Measurements from ENCODE around the gene GNG14.

Gene GNG14

DNA sequence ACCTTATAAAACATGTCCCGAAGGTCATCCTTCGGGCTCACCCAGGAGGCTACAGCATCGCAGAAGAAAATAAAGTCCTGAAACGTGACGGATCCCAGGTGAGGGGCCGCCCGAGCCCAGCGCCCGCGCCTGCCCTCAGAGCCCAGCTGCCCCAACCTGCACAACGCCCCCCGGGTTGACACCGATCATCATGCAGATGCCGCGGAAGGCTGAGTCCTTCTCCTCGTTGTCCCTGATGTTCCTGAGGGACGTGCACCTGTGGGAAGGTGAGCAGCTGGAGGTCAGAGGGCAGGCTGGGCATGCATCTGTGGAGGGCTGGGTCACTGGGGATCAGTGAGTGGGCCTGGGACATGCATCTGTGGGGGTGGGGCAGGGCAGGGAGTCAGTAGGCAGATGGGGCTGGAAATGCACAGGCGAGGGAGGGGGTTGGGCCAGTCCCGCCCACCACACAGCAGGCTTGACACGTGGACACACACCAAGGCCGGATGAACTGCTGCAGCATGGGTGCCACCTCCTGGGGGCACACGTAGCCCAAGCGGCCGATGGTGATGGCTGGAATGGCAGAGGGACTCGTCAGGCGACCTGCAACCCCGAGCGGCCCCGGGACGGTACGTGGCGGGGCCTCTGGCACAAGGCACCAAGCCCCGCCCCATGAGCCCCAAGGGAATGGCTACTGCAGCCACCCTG lies 13.9 kb downstream of the GNG14 start:
- H3K79me2 ChIP-seq (ENCODE audit: insufficient read depth, low read length), result no peaks in the 10 kb centered on the region
- no peak overlapping the region for H3K4me3 ChIP-seq (ENCODE audit: low read depth, low read length, poor library complexity, severe bottlenecking)
- H3K36me3 ChIP-seq (ENCODE audit: insufficient read depth, low read length), result peaks cover 83% of the 10 kb centered on the region
- H2AFZ ChIP-seq (ENCODE audit: low read length), result no peak overlapping the region
- no peak overlapping the region for H3K27ac ChIP-seq (ENCODE audit: low read depth, low read length, poor library complexity, severe bottlenecking)
- no peak overlapping the region for H3K9ac ChIP-seq (ENCODE audit: low read length)
- H3K27me3 ChIP-seq (ENCODE audit: insufficient read depth, low read length), result no peaks in the 10 kb centered on the region
- no peaks in the 10 kb centered on the region for H3K9me2 ChIP-seq (ENCODE audit: low read depth, low read length)
- no peaks in the 10 kb centered on the region for H3K9me3 ChIP-seq (ENCODE audit: low read length)
- no peaks in the 10 kb centered on the region for H4K20me1 ChIP-seq (ENCODE audit: insufficient read depth, low read length)
- TF ChIP-seq EZH2 (IDR thresholded peaks at IDR 0.05; ENCODE audit: borderline replicate concordance, low read length), result no peak
- TF ChIP-seq, protein P1, sequence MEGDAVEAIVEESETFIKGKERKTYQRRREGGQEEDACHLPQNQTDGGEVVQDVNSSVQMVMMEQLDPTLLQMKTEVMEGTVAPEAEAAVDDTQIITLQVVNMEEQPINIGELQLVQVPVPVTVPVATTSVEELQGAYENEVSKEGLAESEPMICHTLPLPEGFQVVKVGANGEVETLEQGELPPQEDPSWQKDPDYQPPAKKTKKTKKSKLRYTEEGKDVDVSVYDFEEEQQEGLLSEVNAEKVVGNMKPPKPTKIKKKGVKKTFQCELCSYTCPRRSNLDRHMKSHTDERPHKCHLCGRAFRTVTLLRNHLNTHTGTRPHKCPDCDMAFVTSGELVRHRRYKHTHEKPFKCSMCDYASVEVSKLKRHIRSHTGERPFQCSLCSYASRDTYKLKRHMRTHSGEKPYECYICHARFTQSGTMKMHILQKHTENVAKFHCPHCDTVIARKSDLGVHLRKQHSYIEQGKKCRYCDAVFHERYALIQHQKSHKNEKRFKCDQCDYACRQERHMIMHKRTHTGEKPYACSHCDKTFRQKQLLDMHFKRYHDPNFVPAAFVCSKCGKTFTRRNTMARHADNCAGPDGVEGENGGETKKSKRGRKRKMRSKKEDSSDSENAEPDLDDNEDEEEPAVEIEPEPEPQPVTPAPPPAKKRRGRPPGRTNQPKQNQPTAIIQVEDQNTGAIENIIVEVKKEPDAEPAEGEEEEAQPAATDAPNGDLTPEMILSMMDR (IDR thresholded peaks at IDR 0.05; ENCODE audit: low read length), result no peak
- peaks cover 6% of the 10 kb centered on the region; the same call in 1 of the 2 replicates for H3F3A ChIP-seq (ENCODE audit: insufficient read depth, low read length)
- H3K4me1 ChIP-seq (ENCODE audit: insufficient read depth, low read length, severe bottlenecking), result peaks cover 9% of the 10 kb centered on the region
- H3K4me2 ChIP-seq (ENCODE audit: low read length), result no peak overlapping the region

DNA sequence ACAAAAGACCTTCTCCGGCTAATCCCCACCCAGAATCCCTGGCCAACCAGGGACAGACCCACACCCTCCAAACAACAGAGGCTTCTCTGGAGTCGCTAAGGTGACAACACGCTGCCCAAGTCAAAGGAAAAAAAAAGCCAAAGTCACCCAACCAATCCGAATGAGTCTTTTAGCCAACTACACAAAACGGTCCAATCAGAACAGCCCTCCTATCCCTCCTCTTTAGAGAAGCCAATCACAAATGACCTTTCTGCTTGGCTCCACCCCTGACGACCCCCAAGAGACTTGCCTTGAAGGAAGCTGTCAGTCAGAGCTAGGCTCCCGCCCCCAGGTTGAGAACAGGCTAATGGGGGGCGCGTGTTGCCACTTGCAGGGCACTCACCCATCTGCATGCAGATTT lies 15.2 kb downstream of the GNG14 start:
- H3K36me3 ChIP-seq (ENCODE audit: insufficient read depth, low read length), result peaks cover 88% of the 10 kb centered on the region
- H3K4me1 ChIP-seq (ENCODE audit: insufficient read depth, low read length, severe bottlenecking), result no peaks in the 10 kb centered on the region
- H3K27me3 ChIP-seq (ENCODE audit: insufficient read depth, low read length), result no peaks in the 10 kb centered on the region
- H3K4me3 ChIP-seq (ENCODE audit: low read depth, low read length, poor library complexity, severe bottlenecking), result no peak overlapping the region
- no peaks in the 10 kb centered on the region for H4K20me1 ChIP-seq (ENCODE audit: insufficient read depth, low read length)
- no peak overlapping the region for H3K9ac ChIP-seq (ENCODE audit: low read length)
- no peaks in the 10 kb centered on the region for H3F3A ChIP-seq (ENCODE audit: insufficient read depth, low read length)
- no peak overlapping the region for H2AFZ ChIP-seq (ENCODE audit: low read length)
- H3K27ac ChIP-seq (ENCODE audit: low read depth, low read length, poor library complexity, severe bottlenecking), result no peak overlapping the region
- H3K4me2 ChIP-seq (ENCODE audit: low read length), result no peak overlapping the region
- H3K79me2 ChIP-seq (ENCODE audit: insufficient read depth, low read length), result no peaks in the 10 kb centered on the region
- H3K9me3 ChIP-seq (ENCODE audit: low read length), result no peaks in the 10 kb centered on the region
- TF ChIP-seq, protein P1 (IDR thresholded peaks at IDR 0.05; ENCODE audit: low read length), result no peak
- no peak for TF ChIP-seq EZH2 (IDR thresholded peaks at IDR 0.05; ENCODE audit: borderline replicate concordance, low read length)
- H3K9me2 ChIP-seq (ENCODE audit: low read depth, low read length), result no peaks in the 10 kb centered on the region

DNA sequence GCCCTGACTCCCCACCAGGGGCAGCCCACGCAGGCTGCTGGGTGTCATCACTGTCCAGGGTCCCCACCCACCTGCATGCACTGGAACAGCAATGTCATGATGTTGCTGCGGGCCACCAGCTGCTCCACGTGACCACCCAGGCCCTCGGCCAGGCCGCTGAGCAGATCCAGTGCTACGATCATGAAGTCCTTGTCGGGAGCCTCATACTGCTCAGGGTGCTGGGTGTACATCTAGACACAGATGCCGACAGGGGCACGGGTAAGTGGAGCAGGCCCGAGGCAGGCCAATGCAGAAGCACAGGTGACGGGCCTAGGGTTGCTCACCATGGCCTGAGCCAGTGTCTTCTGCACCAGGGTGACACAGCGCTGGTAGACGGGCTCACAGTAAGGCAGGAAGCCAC lies 17.4 kb downstream of the GNG14 start:
- no peak overlapping the region for H3K9ac ChIP-seq (ENCODE audit: low read length)
- H3K4me3 ChIP-seq (ENCODE audit: low read depth, low read length, poor library complexity, severe bottlenecking), result no peak overlapping the region
- H3K9me3 ChIP-seq (ENCODE audit: low read length), result no peaks in the 10 kb centered on the region
- TF ChIP-seq, protein P1 (IDR thresholded peaks at IDR 0.05; ENCODE audit: low read length), result no peak
- no peak for TF ChIP-seq EZH2 (IDR thresholded peaks at IDR 0.05; ENCODE audit: borderline replicate concordance, low read length)
- H3F3A ChIP-seq (ENCODE audit: insufficient read depth, low read length), result no peaks in the 10 kb centered on the region
- peaks cover 93% of the 10 kb centered on the region for H3K36me3 ChIP-seq (ENCODE audit: insufficient read depth, low read length)
- H3K27me3 ChIP-seq (ENCODE audit: insufficient read depth, low read length), result no peaks in the 10 kb centered on the region
- no peaks in the 10 kb centered on the region for H4K20me1 ChIP-seq (ENCODE audit: insufficient read depth, low read length)
- no peaks in the 10 kb centered on the region for H3K79me2 ChIP-seq (ENCODE audit: insufficient read depth, low read length)
- no peak overlapping the region for H2AFZ ChIP-seq (ENCODE audit: low read length)
- H3K27ac ChIP-seq (ENCODE audit: low read depth, low read length, poor library complexity, severe bottlenecking), result no peak overlapping the region
- no peaks in the 10 kb centered on the region for H3K9me2 ChIP-seq (ENCODE audit: low read depth, low read length)
- H3K4me1 ChIP-seq (ENCODE audit: insufficient read depth, low read length, severe bottlenecking), result no peaks in the 10 kb centered on the region
- no peak overlapping the region for H3K4me2 ChIP-seq (ENCODE audit: low read length)

Measured in OCI-LY1 (cell line).